GM23338 (cell line): ENCODE data around the gene PXYLP1. TPM values are rescaled to one million over a fixed set of nuclear protein-coding genes. Genes with fewer than 3 reads are reported as not detected.

Experiments used
- ATAC-seq: fragments of 200-7000 bp; cut with Tn5 transposase; 3 replicates; pipeline ENCODE4 v1.9.1; 2020
- DNase-seq: peaks from one replicate; pipeline ENCODE4 v3.0.0-alpha.2; 2015; ENCODE audit warnings: low spot score
- H2AFZ ChIP-seq: fragments of 200-600 bp; sonication (generic); 2 replicates; pipeline ENCODE4 v1.8.0; 2016; ENCODE audit warnings: antibody characterized with exemption, mild to moderate bottlenecking, moderate library complexity
- H3F3A ChIP-seq: fragments of 200-600 bp; sonication (generic); replicated peaks from 2 replicates; pipeline ENCODE4 v1.8.0; 2017; ENCODE audit warnings: antibody characterized with exemption, mixed run types, low read depth
- H3K27ac ChIP-seq: fragments of 200-600 bp; sonication (generic); 2 replicates; pipeline ENCODE4 v1.6.1; 2016; ENCODE audit warnings: low read depth
- H3K27me3 ChIP-seq: fragments of 200-600 bp; sonication (generic); 2 replicates; pipeline ENCODE4 v1.8.0; 2016; ENCODE audit warnings: mild to moderate bottlenecking, mixed run types, moderate library complexity; ENCODE audit not compliant: insufficient read depth
- H3K36me3 ChIP-seq: fragments of 200-600 bp; sonication (generic); 2 replicates; pipeline ENCODE4 v1.8.0; 2016; ENCODE audit warnings: mild to moderate bottlenecking; ENCODE audit not compliant: insufficient read depth
- H3K4me1 ChIP-seq: fragments of 200-600 bp; sonication (generic); 2 replicates; pipeline ENCODE4 v1.8.0; 2016; ENCODE audit warnings: mild to moderate bottlenecking, moderate library complexity; ENCODE audit not compliant: insufficient read depth
- H3K4me2 ChIP-seq: fragments of 200-600 bp; sonication (generic); 2 replicates; pipeline ENCODE4 v1.7.1; 2017; ENCODE audit warnings: mixed run types
- H3K4me3 ChIP-seq: fragments of 200-600 bp; sonication (generic); 2 replicates; pipeline ENCODE4 v1.6.1; 2016; ENCODE audit warnings: mixed run types
- H3K79me2 ChIP-seq: fragments of 200-600 bp; sonication (generic); replicated peaks from 2 replicates; pipeline ENCODE4 v1.8.0; 2017; ENCODE audit warnings: mild to moderate bottlenecking; ENCODE audit not compliant: insufficient read depth
- H3K9me2 ChIP-seq: fragments of 200-600 bp; sonication (generic); 2 replicates; pipeline ENCODE4 v1.8.0; 2017; ENCODE audit not compliant: insufficient read depth
- H4K20me1 ChIP-seq: fragments of 200-600 bp; sonication (generic); replicated peaks from 2 replicates; pipeline ENCODE4 v1.8.0; 2017; ENCODE audit warnings: mild to moderate bottlenecking; ENCODE audit not compliant: insufficient read depth
- H3K27ac Mint-ChIP-seq: 2 replicates; pipeline ENCODE4 v1.8.0; 2020; ENCODE audit warnings: inconsistent platforms, mild to moderate bottlenecking, moderate library complexity, mixed read lengths
- H3K27me3 Mint-ChIP-seq: 3 replicates; pipeline ENCODE4 v1.8.0; 2022; ENCODE audit warnings: low read depth, mild to moderate bottlenecking, moderate library complexity, mixed read lengths, inconsistent platforms; ENCODE audit not compliant: insufficient read depth, poor library complexity
- H3K36me3 Mint-ChIP-seq: 3 replicates; pipeline ENCODE4 v1.8.0; 2021; ENCODE audit warnings: low read depth, mild to moderate bottlenecking, inconsistent platforms, moderate library complexity, mixed read lengths
- H3K4me1 Mint-ChIP-seq: 3 replicates; pipeline ENCODE4 v1.8.0; 2020; ENCODE audit warnings: mild to moderate bottlenecking, inconsistent platforms, mixed read lengths
- H3K4me3 Mint-ChIP-seq: 3 replicates; pipeline ENCODE4 v1.8.0; 2021; ENCODE audit warnings: moderate library complexity, mild to moderate bottlenecking, inconsistent platforms, mixed read lengths
- H3K9me3 Mint-ChIP-seq: 3 replicates; pipeline ENCODE4 v1.8.0; 2020; ENCODE audit warnings: moderate library complexity, mild to moderate bottlenecking, inconsistent platforms, mixed read lengths
- CREB1 ChIP-seq: fragments of 250-450 bp; sonication (Bioruptor Pico); IDR thresholded peaks from 2 replicates; pipeline ENCODE4 v1.5.0; 2020; ENCODE audit warnings: low read depth, mild to moderate bottlenecking, moderate library complexity
- EZH2 ChIP-seq: fragments of 200-600 bp; sonication (generic); IDR thresholded peaks from one replicate; pipeline ENCODE4 v1.8.0; 2017; ENCODE audit warnings: antibody characterized with exemption, mild to moderate bottlenecking, low read depth; ENCODE audit not compliant: unreplicated experiment
- EZH2phosphoT487 ChIP-seq: fragments of 200-600 bp; sonication (generic); IDR thresholded peaks from one replicate; pipeline ENCODE4 v1.8.1; 2018; ENCODE audit warnings: antibody characterized with exemption; ENCODE audit not compliant: unreplicated experiment
- JUNB ChIP-seq: IDR thresholded peaks from one replicate; pipeline ENCODE4 v1.6.1; 2016; ENCODE audit warnings: antibody characterized with exemption; ENCODE audit not compliant: unreplicated experiment
- NANOG ChIP-seq: IDR thresholded peaks from 2 replicates; pipeline ENCODE4 v1.6.1; 2016; ENCODE audit warnings: antibody characterized with exemption, borderline replicate concordance
- POLR2AphosphoS5 ChIP-seq: IDR thresholded peaks from 2 replicates; pipeline ENCODE4 v1.6.1; 2016; ENCODE audit warnings: antibody characterized with exemption, low read depth
- STAT1 ChIP-seq: IDR thresholded peaks from one replicate; pipeline ENCODE4 v1.6.1; 2016; ENCODE audit warnings: antibody characterized with exemption; ENCODE audit not compliant: unreplicated experiment
- ZNF114 ChIP-seq: fragments of 250-450 bp; sonication (Bioruptor Pico); IDR thresholded peaks from 2 replicates; pipeline ENCODE4 v1.5.0; 2020; ENCODE audit warnings: mild to moderate bottlenecking, moderate library complexity
- ZNF331 ChIP-seq: fragments of 250-450 bp; sonication (Bioruptor Pico); IDR thresholded peaks from 2 replicates; pipeline ENCODE4 v1.5.0; 2020; ENCODE audit warnings: low read depth, mild to moderate bottlenecking, moderate library complexity
- polyA plus RNA-seq: library from polyadenylated mRNA; unstranded; fragments of >200 nt; fragmentation: Nextera tagmentation; extraction: Ambion mirVana; gene quantifications from 2 replicates; pipeline ENCODE4 v1.2.1, GENCODE V29; 2016
- total RNA-seq: library from RNA; depleted of rRNA; stranded (reverse); fragments of >200 nt; shearing (Covaris generic); gene quantifications from 2 replicates; pipeline ENCODE4 v1.2.3, GENCODE V29; 2014
- TF ChIP-seq, protein P1 (sequence below): IDR thresholded peaks from 2 replicates; pipeline ENCODE4 v1.6.1; 2016; ENCODE audit warnings: antibody characterized with exemption
- TF ChIP-seq, protein P2 (sequence below), 2 experiments: fragments of 200-600 bp in 1 of 2; sonication (generic) in 1 of 2; conservative IDR thresholded peaks; 2 replicates each; pipeline versions ENCODE4 v1.5.1 to v1.6.1; 2016 to 2017; ENCODE audit warnings: antibody characterized with exemption in 2 of 2, low read depth in 2 of 2, mild to moderate bottlenecking in 2 of 2, moderate library complexity in 1 of 2
- TF ChIP-seq, protein P3 (sequence below): IDR thresholded peaks from one replicate; pipeline ENCODE4 v1.6.1; 2018; ENCODE audit warnings: antibody characterized with exemption; ENCODE audit not compliant: unreplicated experiment

Gene PXYLP1
- total and polyA plus RNA-seq, 2 experiments from 2014 or later, result 8.9 to 20.1 TPM

- DNase-seq (no peak), ATAC-seq (no peak)
- Histone ChIP-seq H3K4me1 (no peaks in the 10 kb centered on the region), H3K36me3 (no peaks in the 10 kb centered on the region), H4K20me1 (no peaks in the 10 kb centered on the region), H3K4me3 (no peak overlapping the region), H3K9me2 (peaks cover 9% of the 10 kb centered on the region), H3K4me2 (no peak overlapping the region), H3K79me2 (no peaks in the 10 kb centered on the region), H2AFZ (no peak overlapping the region), H3K27ac (no peak overlapping the region), H3K27me3 (no peaks in the 10 kb centered on the region), H3F3A (no peaks in the 10 kb centered on the region)
- no peak overlapping the region for H3K27ac Mint-ChIP-seq
- H3K4me3 Mint-ChIP-seq, result no peak overlapping the region
- peaks cover 7% of the 10 kb centered on the region; the same call in 1 of the 3 replicates for H3K4me1 Mint-ChIP-seq
- peaks cover 12% of the 10 kb centered on the region for H3K27me3 Mint-ChIP-seq
- no peaks in the 10 kb centered on the region for H3K36me3 Mint-ChIP-seq
- no peaks in the 10 kb centered on the region for H3K9me3 Mint-ChIP-seq
- TF ChIP-seq, protein P1, sequence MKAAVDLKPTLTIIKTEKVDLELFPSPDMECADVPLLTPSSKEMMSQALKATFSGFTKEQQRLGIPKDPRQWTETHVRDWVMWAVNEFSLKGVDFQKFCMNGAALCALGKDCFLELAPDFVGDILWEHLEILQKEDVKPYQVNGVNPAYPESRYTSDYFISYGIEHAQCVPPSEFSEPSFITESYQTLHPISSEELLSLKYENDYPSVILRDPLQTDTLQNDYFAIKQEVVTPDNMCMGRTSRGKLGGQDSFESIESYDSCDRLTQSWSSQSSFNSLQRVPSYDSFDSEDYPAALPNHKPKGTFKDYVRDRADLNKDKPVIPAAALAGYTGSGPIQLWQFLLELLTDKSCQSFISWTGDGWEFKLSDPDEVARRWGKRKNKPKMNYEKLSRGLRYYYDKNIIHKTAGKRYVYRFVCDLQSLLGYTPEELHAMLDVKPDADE, result no peak
- TF ChIP-seq, protein P2, sequence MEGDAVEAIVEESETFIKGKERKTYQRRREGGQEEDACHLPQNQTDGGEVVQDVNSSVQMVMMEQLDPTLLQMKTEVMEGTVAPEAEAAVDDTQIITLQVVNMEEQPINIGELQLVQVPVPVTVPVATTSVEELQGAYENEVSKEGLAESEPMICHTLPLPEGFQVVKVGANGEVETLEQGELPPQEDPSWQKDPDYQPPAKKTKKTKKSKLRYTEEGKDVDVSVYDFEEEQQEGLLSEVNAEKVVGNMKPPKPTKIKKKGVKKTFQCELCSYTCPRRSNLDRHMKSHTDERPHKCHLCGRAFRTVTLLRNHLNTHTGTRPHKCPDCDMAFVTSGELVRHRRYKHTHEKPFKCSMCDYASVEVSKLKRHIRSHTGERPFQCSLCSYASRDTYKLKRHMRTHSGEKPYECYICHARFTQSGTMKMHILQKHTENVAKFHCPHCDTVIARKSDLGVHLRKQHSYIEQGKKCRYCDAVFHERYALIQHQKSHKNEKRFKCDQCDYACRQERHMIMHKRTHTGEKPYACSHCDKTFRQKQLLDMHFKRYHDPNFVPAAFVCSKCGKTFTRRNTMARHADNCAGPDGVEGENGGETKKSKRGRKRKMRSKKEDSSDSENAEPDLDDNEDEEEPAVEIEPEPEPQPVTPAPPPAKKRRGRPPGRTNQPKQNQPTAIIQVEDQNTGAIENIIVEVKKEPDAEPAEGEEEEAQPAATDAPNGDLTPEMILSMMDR (conservative IDR thresholded peaks at IDR 0.05; ENCODE audit: low read depth in 2 of 2), result no peak
- TF ChIP-seq CREB1 (CRISPR knock-in tag) (no peak), JUNB (no peak), EZH2phosphoT487 (no peak), ZNF331 (CRISPR knock-in tag) (no peak), ZNF114 (no peak), EZH2 (no peak)
- TF ChIP-seq, protein P3, sequence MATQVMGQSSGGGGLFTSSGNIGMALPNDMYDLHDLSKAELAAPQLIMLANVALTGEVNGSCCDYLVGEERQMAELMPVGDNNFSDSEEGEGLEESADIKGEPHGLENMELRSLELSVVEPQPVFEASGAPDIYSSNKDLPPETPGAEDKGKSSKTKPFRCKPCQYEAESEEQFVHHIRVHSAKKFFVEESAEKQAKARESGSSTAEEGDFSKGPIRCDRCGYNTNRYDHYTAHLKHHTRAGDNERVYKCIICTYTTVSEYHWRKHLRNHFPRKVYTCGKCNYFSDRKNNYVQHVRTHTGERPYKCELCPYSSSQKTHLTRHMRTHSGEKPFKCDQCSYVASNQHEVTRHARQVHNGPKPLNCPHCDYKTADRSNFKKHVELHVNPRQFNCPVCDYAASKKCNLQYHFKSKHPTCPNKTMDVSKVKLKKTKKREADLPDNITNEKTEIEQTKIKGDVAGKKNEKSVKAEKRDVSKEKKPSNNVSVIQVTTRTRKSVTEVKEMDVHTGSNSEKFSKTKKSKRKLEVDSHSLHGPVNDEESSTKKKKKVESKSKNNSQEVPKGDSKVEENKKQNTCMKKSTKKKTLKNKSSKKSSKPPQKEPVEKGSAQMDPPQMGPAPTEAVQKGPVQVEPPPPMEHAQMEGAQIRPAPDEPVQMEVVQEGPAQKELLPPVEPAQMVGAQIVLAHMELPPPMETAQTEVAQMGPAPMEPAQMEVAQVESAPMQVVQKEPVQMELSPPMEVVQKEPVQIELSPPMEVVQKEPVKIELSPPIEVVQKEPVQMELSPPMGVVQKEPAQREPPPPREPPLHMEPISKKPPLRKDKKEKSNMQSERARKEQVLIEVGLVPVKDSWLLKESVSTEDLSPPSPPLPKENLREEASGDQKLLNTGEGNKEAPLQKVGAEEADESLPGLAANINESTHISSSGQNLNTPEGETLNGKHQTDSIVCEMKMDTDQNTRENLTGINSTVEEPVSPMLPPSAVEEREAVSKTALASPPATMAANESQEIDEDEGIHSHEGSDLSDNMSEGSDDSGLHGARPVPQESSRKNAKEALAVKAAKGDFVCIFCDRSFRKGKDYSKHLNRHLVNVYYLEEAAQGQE, result no peak
Measured at GRCh38 chr3:141343077-141343476, 111.5 kb downstream of the PXYLP1 start.

GRCh38 chr3:141343865-141344271, 112.2 kb downstream of the PXYLP1 start:
- Histone ChIP-seq H2AFZ (no peak overlapping the region), H3K4me3 (no peak overlapping the region), H3K4me1 (peaks cover 5% of the 10 kb centered on the region), H3F3A (no peaks in the 10 kb centered on the region), H3K27ac (no peak overlapping the region), H3K4me2 (no peak overlapping the region), H3K9me2 (peaks cover 9% of the 10 kb centered on the region), H3K79me2 (no peaks in the 10 kb centered on the region), H3K27me3 (no peaks in the 10 kb centered on the region), H3K36me3 (no peaks in the 10 kb centered on the region), H4K20me1 (no peaks in the 10 kb centered on the region)
- Mint-ChIP-seq H3K4me3 (no peak overlapping the region), H3K9me3 (no peaks in the 10 kb centered on the region), H3K36me3 (no peaks in the 10 kb centered on the region), H3K27ac (no peak overlapping the region), H3K4me1 (peaks cover 13% of the 10 kb centered on the region; the same call in 2 of the 3 replicates), H3K27me3 (peaks cover 12% of the 10 kb centered on the region)
- DNase-seq (no peak), ATAC-seq (no peak)
- TF ChIP-seq NANOG (no peak), EZH2phosphoT487 (no peak), CREB1 (CRISPR knock-in tag) (no peak), STAT1 (no peak), POLR2AphosphoS5 (no peak), ZNF114 (no peak)
- TF ChIP-seq, protein P1, result no peak
- TF ChIP-seq, protein P3, result no peak
